Testis (tissue), 2 donors: ENCODE results near the gene MYO1F.

ENCODE experiments used
- CTCF ChIP-seq, 3 experiments: fragments of 450-650 bp in 2 of 3; fragments of 200-600 bp in 1 of 3; sonication (generic) in 1 of 3; IDR thresholded peaks; one replicate each; pipeline ENCODE4 v1.5.1; 2016 to 2019; ENCODE audit warnings: antibody characterized with exemption in 3 of 3, mild to moderate bottlenecking in 2 of 3, moderate library complexity in 1 of 3
- POLR2A ChIP-seq: fragments of 450-650 bp; IDR thresholded peaks from one replicate; pipeline ENCODE4 v1.6.1; 2017; ENCODE audit warnings: antibody characterized with exemption, mild to moderate bottlenecking, moderate library complexity

DNA sequence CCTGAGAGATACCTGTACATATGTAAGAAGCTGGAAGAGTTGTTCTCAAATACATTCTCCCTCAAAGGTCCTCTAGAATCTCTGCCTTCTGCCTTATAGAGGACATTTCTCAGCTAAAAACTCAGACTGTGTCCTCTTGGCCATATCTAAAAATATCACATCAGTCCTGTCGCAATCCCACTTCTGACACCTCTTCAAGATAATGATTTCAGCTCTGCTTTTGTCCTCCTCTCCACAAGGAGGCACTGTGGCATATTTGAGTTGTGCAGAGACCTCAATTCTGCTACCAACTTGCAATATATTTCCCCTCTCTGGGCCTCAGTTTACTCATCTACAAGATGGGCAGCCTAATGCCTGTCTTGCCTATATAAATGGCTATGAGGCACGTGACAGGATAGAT lies 16.7 kb upstream of the MYO1F start:
- TF ChIP-seq POLR2A (no peak), CTCF (IDR thresholded peaks at IDR 0.05) (peak in 2 of 3 experiments; percentile 11 to 27)
